Stimulated activated naive CD4-positive, alpha-beta T cell (primary cell): Measurements from ENCODE around the gene FGR.

Experiments used
- DNase-seq, 6 experiments: peaks; one replicate each; lab custom pipeline; 2025; lab: John Stamatoyannopoulos, UW

Gene FGR

GRCh38 chr1:27585684-27586083 is 49.3 kb downstream of the FGR start:
- no peak for DNase-seq

- no peak for DNase-seq
Measured at GRCh38 chr1:27584453-27584852, 50.5 kb downstream of the FGR start.

DNA sequence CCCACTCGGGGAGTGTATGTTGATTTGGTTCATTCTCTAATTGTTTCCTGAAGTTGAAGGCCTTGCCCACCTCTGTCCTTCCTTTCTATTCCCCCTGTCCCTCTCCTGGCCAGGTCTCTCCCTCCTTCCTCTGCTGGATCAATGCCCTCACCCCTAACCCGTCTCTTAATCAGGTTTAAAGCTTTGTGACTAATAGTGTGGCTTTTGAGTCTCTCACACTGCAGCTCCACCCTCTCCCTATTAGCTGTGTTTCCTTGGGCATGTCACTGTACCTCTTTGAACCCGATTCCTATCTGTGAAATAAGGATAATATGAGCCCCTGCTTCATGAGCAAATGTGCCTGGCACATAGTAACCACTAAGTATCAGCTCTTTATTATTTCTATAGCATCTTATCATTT is 51.5 kb downstream of the FGR start:
- no peak for DNase-seq

GRCh38 chr1:27581823-27582243 is 53.2 kb downstream of the FGR start:
- DNase-seq = no peak

- DNase-seq = no peak
Measured at GRCh38 chr1:27577504-27578188, 57.3 kb downstream of the FGR start.

GRCh38 chr1:27576806-27577227 is 58.2 kb downstream of the FGR start:
- no peak for DNase-seq

DNA sequence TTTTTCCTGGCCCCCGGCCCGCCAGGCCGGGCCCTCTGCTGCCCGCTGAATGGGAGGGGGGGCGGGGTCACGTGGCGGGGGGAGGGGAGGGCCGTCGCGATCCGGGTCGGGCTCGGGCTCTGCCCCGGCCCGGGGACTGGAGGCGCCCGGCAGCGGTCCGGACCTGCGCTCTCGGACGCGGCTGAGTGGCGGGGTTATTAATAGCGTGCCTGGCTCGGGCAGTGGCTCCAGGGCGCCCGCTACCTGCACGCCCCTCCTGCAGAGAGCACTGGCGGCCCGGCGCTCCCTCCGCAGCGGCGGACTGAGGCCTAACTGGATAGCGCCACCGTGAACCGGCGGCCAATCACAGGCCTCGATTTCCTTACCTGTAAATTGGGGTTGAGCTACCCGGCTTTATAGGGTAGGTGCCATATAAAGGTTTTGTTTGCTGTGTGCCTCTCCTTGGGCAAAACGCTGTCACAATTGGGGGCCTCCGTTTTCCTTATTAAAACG is 59.1 kb downstream of the FGR start:
- DNase-seq = peak in 1 of 6 experiments; percentile 8

DNA sequence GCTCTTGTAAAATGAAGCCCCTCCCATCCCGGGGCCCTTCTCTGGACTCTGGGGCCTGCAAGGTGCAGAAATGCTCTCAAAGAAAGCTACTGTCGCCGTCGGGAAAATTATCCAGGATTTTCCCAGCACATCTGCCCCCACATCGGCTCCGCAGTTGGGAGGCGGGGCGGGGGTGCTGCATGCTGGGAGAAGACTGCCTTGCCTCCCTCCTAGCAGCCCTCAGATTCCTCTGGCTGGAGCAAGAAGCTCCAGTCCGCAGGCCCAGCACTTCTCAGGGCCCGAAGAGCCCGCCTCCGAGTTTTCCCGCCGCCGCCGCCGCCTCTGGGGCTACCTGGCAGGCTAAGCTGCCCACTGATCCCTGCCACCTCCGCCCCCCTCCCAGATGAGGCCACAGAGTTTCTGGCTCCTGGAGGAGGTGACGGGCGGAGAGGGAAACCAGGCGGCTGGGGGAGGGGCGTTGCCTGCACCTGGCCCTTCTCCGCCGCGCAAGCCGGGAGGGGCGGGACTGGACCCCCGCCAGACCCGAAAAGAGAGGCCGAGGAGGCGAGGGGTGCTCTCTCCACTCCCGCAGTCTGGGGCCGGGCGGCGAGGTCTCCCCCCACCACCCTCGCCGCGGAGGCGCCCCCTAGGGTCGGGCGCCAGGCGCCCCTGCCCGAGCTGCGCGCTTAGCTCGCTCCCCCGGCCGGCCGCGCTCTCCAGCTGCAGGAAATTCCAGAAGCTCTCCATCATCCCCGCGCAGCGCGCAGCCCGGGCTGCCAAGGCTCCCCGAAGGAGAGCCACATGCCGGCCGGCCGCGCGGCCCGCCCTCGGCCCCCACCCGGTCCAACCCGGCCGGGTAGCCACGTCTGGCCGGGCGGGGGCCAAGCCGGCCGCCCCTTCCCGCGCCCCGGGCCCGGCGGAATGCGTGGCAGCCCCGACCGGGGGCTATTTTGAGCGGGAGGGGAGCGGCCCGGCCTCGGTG is 59.8 kb downstream of the FGR start:
- no peak for DNase-seq

DNA sequence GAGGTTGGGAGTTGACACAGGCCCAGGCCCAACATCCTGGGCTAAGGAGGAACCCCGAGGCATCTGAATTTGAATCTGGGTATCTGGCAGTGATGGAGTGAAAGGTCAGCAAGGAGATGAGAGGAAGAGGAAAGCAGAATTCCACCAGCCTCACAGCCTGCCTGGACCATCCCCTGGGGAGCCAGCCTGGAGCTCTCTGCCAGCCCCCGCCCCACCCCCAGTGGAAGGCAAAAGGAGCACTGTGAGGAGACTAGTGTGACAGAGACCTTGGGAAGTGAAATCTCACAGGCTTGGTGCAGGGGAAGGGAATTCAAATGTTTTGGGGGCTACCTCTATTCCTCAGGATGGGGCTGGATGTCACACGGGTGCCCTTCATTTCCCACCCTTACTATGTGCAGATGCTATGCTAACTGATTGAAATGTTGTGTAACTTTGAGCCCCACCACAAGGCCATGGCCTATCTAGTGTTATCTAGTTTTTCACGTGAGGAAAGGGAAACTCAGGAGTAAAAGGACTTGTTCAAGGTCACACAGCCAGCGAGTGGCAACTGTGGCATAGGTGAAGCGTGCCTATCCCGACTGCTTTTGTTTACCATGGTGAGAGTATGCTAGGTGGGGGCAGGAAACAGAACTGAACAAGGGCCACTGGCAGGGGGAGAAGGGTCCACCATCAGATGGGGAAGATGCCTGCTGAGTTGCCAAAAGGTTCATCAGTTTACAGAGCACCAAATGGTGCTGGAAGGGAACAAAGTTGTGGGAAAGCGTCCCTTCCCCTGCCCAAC is 60.8 kb downstream of the FGR start:
- DNase-seq = no peak

- DNase-seq = no peak
Measured at GRCh38 chr1:27572679-27573426, 62.1 kb downstream of the FGR start.

DNA sequence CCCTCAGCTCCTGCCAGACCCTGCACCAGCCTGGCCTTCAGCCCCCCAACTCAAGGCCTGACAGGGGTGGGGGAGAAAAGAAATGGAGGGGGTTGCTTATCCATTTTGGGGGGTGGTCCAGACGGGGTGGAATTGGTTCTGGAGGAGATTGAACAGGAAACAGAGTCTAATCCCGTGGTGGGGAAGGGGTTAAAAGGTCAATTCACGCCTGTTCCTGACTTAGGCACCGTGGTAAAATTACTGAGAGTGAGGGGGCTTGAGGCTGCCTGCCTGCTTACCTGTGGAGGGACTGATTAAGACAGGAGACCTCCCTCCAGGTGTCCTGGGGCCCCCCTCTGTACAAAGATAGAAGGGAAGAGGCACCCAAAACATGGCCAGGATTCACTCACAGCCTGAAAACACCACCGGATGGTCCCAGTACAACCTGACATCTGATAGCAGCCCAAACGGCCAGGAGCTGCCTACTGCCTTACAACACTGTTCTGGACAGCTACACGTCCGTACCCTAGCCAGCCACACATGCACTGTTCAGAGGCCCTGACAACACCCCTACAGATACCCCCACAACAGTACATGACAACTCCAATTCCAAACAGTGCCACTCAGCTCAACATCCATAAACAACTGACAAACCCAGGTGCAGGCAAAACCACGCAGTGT is 62.8 kb downstream of the FGR start:
- no peak for DNase-seq

GRCh38 chr1:27571439-27572018 is 63.5 kb downstream of the FGR start:
- no peak for DNase-seq

- DNase-seq = no peak
Measured at GRCh38 chr1:27570784-27571183, 64.2 kb downstream of the FGR start.

DNA sequence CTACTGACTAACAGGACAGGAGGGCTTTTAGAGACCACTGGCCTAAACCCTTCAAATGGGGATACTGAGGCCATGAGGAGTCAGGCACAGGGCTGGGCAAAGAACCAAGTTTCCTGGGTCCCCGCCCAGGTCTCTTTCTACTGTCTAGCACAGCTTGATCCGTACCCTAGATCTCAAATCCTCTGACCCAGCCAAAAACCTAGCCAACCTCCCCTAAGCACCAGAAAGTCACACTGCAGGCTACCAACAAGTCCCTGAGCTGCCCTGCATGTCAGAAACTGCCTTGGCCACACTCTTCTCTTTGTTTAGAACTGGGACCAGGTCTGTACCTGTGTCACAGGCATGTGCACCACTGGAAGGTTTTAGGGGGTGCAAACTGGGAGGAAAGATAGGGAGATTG is 64.6 kb downstream of the FGR start:
- no peak for DNase-seq

- no peak for DNase-seq
Measured at GRCh38 chr1:27569506-27570291, 65.3 kb downstream of the FGR start.

DNA sequence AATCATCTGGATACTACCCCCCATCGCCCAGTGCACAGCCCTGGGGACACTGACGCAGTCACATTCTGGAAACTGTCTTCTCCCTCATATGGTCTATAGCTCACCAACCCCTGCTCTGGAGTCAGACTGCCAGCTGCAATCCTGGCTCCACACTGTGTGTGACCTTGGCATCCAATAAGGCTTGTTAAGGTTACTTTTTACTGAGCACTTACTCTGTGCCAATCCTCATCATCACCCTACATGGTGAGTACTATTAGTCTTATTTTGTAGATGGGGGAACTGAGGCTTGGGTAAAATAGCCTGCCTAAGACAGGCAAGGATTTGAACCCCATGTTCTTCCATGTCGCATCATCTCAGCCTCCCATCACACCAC is 65.9 kb downstream of the FGR start:
- peak in 3 of 6 experiments; percentile 7 to 51 (median 25) for DNase-seq

DNA sequence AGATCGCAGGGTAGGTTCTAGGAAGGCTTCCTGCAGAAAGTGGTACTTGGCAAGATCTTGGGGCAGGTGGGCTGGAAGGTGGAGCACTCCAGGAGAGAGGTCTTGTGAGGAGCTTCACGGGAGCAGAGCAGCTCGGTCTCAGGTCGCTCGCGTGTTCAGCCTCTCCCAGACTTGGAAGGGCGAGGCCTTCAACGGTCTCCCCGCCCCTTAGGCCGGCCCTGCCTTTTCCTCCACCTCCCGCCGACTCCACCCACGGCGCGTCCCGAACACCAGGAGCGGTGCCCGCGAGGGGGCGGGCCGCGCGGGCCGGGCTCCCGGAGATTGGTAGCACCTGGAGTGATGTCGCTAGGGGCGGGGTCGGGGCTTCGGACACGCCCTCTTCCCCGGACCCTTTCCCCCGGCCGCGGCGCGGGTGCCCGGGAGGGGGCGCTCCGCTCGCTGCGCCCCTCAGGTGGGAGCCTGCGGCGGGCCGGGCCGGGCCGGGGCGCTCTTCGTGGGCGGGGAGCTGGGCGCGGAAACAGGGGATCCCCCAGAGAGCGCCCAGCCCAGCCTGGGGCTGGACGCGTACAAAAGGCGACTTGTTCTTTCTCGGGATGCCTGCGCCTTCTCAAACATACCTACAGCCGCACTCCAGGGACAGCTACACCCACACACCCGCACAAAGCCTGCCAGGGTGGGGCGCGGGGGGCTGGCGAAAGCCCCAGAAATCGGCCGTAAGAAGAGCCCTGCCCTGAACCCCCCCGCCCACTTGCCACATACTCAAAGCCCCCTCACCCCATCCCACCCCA is 66.5 kb downstream of the FGR start:
- DNase-seq = peak; percentile 87 to 94 (median 92)

DNA sequence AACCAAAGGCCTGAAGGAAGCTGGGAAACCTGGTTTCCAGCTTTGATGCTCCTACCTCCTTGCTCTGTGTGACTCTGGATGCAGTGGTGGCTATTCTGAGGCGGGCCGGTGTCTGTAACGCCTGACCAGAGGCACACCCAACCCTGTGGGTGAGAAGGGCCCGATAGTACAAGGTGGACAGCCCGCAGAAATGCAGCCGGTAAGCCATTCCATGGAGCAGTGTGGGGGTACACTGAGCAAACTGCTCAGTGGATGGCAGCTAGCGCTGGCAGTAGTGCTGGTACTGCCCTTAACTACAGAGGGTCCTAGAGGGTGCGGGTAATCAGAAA is 67.0 kb downstream of the FGR start:
- no peak for DNase-seq

- DNase-seq = no peak
Measured at GRCh38 chr1:27567146-27567526, 67.8 kb downstream of the FGR start.
